ENCODE results near the gene MAEL.

MAEL gene

GRCh38 chr1:166981589-166981988 lies 7.5 kb upstream of the MAEL start:
- Histone ChIP-seq H3K36me3 (ENCODE audit: control insufficient read depth in 2 of 2, insufficient read depth in 1 of 2, low read length in 2 of 2) (no peaks in the 10 kb centered on the region), H3K27ac (ENCODE audit: extremely low read depth, low read depth, low read length) (no peak overlapping the region), H3K4me1 (ENCODE audit: control insufficient read depth, insufficient read depth, low read length) (peaks cover 3% of the 10 kb centered on the region; the same call in 1 of the 2 replicates), H3K9me3 (ENCODE audit: control insufficient read depth, insufficient read depth, low read depth, low read length) (no peaks in the 10 kb centered on the region), H3K4me3 (ENCODE audit: low read depth, low read length) (no peak overlapping the region)
- ChIA-PET CTCF (interaction anchor here (1.0 kb wide), 1 partner anchor 72 kb away, joined by 3 read pairs; no protein-coding TSS in a partner anchor), POLR2A (no interaction called here)
- TF ChIP-seq ZBTB21 (tag by site-specific recombination; IDR thresholded peaks at IDR 0.05) (no peak), ZNF248 (tag by site-specific recombination; IDR thresholded peaks at IDR 0.05) (no peak)

- CTCF ChIA-PET = interaction anchor here (0.7 to 1.9 kb wide), 4 partner anchors 25 to 221 kb away, joined by 3 to 5 read pairs (median 3); no protein-coding TSS in a partner anchor
- no peaks in the 10 kb centered on the region for H3K4me1 ChIP-seq (ENCODE audit: control insufficient read depth, insufficient read depth, low read length)
- H3K4me3 ChIP-seq (ENCODE audit: low read depth, low read length) = no peak overlapping the region
- H3K36me3 ChIP-seq (ENCODE audit: control insufficient read depth in 2 of 2, insufficient read depth in 1 of 2, low read length in 2 of 2) = no peaks in the 10 kb centered on the region
- H3K9me3 ChIP-seq (ENCODE audit: control insufficient read depth, insufficient read depth, low read depth, low read length) = no peaks in the 10 kb centered on the region
- POLR2A ChIA-PET = no interaction called here
- TF ChIP-seq ZNF670 (tag by site-specific recombination; IDR thresholded peaks at IDR 0.05; ENCODE audit: low read depth) (no peak), ZNF169 (tag by site-specific recombination; IDR thresholded peaks at IDR 0.05) (no peak), PRDM1 (tag by site-specific recombination; IDR thresholded peaks at IDR 0.05) (0 out of 2 replicates have a peak, but pooled peaks have one; percentile 36)
- H3K27ac ChIP-seq (ENCODE audit: extremely low read depth, low read depth, low read length) = no peak overlapping the region
Observed at GRCh38 chr1:166999075-166999474, 10.0 kb downstream of the MAEL start.

DNA sequence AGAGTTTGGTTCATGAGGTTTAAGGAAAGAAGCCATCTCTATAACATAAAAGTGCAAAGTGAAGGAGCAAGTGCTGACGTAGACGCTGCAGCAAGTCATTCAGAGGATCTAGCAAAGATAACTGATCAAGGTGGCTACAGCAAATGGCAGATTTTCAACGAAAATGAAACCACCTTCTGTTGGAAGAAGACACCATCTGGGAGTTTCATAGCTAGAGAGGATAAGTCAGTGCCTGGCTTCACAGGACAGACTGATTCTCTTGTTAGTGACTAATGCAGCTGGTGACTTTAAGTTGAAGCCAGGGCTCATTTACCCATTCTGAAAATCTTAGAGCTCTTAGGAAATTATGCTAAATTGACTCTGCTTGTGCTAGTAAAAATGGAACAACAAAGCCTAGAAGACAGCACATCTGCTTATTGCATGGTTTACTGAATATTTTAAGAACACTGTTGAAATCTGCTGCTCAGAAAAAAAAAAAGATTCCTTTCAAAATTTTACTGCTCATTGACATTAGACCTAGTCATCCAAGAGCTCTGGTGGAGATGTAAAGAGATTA lies 10.5 kb downstream of the MAEL start:
- ChIA-PET CTCF (interaction anchor here (0.7 to 1.9 kb wide), 4 partner anchors 25 to 221 kb away, joined by 3 to 5 read pairs (median 3); no protein-coding TSS in a partner anchor), POLR2A (no interaction called here)
- Histone ChIP-seq H3K36me3 (ENCODE audit: control insufficient read depth in 2 of 2, insufficient read depth in 1 of 2, low read length in 2 of 2) (no peaks in the 10 kb centered on the region), H3K9me3 (ENCODE audit: control insufficient read depth, insufficient read depth, low read depth, low read length) (no peaks in the 10 kb centered on the region), H3K27ac (ENCODE audit: extremely low read depth, low read depth, low read length) (no peak overlapping the region), H3K4me3 (ENCODE audit: low read depth, low read length) (no peak overlapping the region), H3K4me1 (ENCODE audit: control insufficient read depth, insufficient read depth, low read length) (no peaks in the 10 kb centered on the region)
- TF ChIP-seq ZNF266 (tag by site-specific recombination; IDR thresholded peaks at IDR 0.05; ENCODE audit: low read depth) = no peak
- TF ChIP-seq, protein P1, sequence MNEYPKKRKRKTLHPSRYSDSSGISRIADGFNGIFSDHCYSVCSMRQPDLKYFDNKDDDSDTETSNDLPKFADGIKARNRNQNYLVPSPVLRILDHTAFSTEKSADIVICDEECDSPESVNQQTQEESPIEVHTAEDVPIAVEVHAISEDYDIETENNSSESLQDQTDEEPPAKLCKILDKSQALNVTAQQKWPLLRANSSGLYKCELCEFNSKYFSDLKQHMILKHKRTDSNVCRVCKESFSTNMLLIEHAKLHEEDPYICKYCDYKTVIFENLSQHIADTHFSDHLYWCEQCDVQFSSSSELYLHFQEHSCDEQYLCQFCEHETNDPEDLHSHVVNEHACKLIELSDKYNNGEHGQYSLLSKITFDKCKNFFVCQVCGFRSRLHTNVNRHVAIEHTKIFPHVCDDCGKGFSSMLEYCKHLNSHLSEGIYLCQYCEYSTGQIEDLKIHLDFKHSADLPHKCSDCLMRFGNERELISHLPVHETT (tag by site-specific recombination; IDR thresholded peaks at IDR 0.05) = no peak
- TF ChIP-seq ZNF239 (tag by site-specific recombination; IDR thresholded peaks at IDR 0.05) = no peak
- no peak for TF ChIP-seq ZNF16 (tag by site-specific recombination; IDR thresholded peaks at IDR 0.05; ENCODE audit: low read depth)
- TF ChIP-seq GLI2 (tag by site-specific recombination; IDR thresholded peaks at IDR 0.05; ENCODE audit: borderline replicate concordance, low read depth) = no peak
- TF ChIP-seq, protein P2, sequence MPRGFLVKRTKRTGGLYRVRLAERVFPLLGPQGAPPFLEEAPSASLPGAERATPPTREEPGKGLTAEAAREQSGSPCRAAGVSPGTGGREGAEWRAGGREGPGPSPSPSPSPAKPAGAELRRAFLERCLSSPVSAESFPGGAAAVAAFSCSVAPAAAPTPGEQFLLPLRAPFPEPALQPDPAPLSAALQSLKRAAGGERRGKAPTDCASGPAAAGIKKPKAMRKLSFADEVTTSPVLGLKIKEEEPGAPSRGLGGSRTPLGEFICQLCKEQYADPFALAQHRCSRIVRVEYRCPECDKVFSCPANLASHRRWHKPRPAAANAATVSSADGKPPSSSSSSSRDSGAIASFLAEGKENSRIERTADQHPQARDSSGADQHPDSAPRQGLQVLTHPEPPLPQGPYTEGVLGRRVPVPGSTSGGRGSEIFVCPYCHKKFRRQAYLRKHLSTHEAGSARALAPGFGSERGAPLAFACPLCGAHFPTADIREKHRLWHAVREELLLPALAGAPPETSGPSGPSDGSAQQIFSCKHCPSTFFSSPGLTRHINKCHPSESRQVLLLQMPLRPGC (tag by site-specific recombination; IDR thresholded peaks at IDR 0.05) = no peak
- TF ChIP-seq HOXC10 (CRISPR knock-in tag; IDR thresholded peaks at IDR 0.05) = no peak
- TF ChIP-seq ZNF132 (tag by site-specific recombination; IDR thresholded peaks at IDR 0.05; ENCODE audit: borderline replicate concordance) = no peak
- no peak for TF ChIP-seq ZNF157 (tag by site-specific recombination; IDR thresholded peaks at IDR 0.05)
- TF ChIP-seq ZNF513 (tag by site-specific recombination; IDR thresholded peaks at IDR 0.05) = no peak

Measured in HEK293 (cell line).